Uterus (tissue), 2 donors: ENCODE data around the gene MOB2.

Experiments used
- CTCF ChIP-seq, 4 experiments: fragments of 200-600 bp in 2 of 4; fragments of 450-650 bp in 2 of 4; sonication (generic) in 2 of 4; IDR thresholded peaks; one replicate each; pipeline ENCODE4 v1.5.1; 2016 to 2019; ENCODE audit warnings: antibody characterized with exemption in 4 of 4, mild to moderate bottlenecking in 2 of 4, moderate library complexity in 1 of 4
- POLR2A ChIP-seq, 2 donors: fragments of 450-650 bp; IDR thresholded peaks; one replicate each; pipeline ENCODE4 v1.6.1; 2016; ENCODE audit warnings: antibody characterized with exemption in 2 of 2, mild to moderate bottlenecking in 1 of 2, moderate library complexity in 1 of 2

- TF ChIP-seq CTCF (IDR thresholded peaks at IDR 0.05) = no peak
- TF ChIP-seq POLR2A (IDR thresholded peaks at IDR 0.05) = no peak
These were observed 47.6 kb upstream of the MOB2 start for GRCh38 chr11:1534171-1534570.
